ENCODE data around the gene RESP18. TPM values are rescaled to one million over a fixed set of nuclear protein-coding genes. Genes with fewer than 3 reads are reported as not detected.

Gene RESP18
- total and polyA plus RNA-seq, 3 experiments from 2014 or later, result not detected

DNA sequence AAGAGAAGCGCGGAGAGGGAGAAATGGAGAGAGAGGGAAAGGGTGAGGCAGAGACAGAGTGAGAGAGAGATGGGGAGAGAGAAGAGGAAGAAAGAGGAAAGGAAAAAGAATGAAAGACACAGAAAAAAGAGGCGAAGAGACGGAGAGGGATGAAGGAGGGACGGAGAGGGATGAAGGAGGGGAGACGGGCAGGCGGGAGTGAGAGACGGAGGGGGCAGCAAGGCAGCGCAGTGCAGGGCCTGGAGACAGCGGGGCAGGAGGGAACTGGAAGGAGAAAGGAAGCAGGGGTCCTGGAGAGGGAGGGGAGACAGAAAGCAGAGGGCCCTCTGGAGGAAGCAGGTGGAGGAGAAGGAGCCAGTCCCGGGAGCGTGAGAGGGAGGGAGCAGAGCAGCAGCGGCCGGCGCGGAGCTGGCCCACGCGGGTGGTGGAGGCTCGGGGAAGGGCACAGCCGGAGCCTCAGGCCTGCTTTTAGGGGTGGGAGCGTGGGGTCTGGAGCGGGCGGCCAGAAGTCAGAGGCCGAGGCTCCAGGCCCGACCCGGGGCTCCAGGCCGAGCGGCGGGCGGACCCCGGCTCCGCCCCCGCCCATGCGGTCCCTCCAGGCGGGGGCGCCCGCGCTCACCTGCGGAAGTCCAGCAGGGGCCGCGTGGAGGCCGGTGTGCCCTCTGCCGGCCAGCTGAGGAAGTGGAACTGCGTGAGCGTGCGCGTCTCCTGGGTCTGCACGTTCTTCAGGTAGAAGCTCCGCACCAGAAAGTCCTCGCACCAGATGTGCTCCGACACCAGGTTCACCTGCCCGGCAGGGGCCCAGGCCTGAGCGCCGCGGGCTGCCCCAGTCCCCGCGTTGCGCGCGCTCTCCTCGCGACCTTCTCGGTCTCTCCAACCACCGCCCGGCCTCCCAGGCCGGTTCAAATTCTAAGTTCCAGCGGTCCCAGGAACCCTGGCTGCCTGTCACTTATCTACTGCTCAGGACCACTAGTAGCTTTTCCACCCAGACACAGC lies 37.9 kb downstream of the RESP18 start:
- Histone ChIP-seq H3K27ac (ENCODE audit: low read depth, low read length) (peak overlapping the region; percentile 55), H3K36me3 (ENCODE audit: insufficient read depth, low read length) (no peaks in the 10 kb centered on the region), H3K4me1 (ENCODE audit: insufficient read depth, low read length) (peaks cover 22% of the 10 kb centered on the region), H3K27me3 (ENCODE audit: insufficient read depth, low read length, poor library complexity, severe bottlenecking) (peaks cover 4% of the 10 kb centered on the region), H3K9me3 (ENCODE audit: low read length) (no peaks in the 10 kb centered on the region), H3K4me3 (ENCODE audit: low read length) (peak overlapping the region; percentile 51)
- DNase-seq, result peak; percentile 83 to 92 (median 88)
- no peaks in the 10 kb centered on the region for H3K36me3 Mint-ChIP-seq
- H3K9me3 Mint-ChIP-seq, result no peaks in the 10 kb centered on the region
- peaks cover 5 to 6% of the 10 kb centered on the region in 2 donors for H3K27me3 Mint-ChIP-seq
- H3K4me1 Mint-ChIP-seq, result peaks cover 10 to 21% (median 16%) of the 10 kb centered on the region in 3 donors
- H3K27ac Mint-ChIP-seq, result peak overlapping the region in 7 of 8 donors; percentile 29 to 96 (median 86)
- ChIA-PET POLR2A (interaction anchor here (0.8 to 2.3 kb wide), 13 partner anchors 9 to 118 kb away, joined by 3 to 24 read pairs (median 5); partner anchors contain the start of genes ANKZF1, ATG9A, CNPPD1 and DNAJB2), CTCF (interaction anchor here (0.5 to 7.4 kb wide), 55 partner anchors 9 to 298 kb away, joined by 3 to 258 read pairs (median 5); partner anchors contain the start of genes ABCB6, ANKZF1, ATG9A and CNPPD1)
- H3K4me3 Mint-ChIP-seq, result peak overlapping the region; percentile 54 to 81 (median 75)

- ChIA-PET POLR2A (interaction anchor here (0.6 to 2.3 kb wide), 4 partner anchors 9 to 117 kb away, joined by 4 to 24 read pairs (median 8); partner anchors contain the start of genes CNPPD1 and DNAJB2), CTCF (interaction anchor here (0.9 to 7.4 kb wide), 15 partner anchors 14 to 236 kb away, joined by 3 to 258 read pairs (median 17); partner anchors contain the start of genes ABCB6, ANKZF1, ATG9A and CNPPD1)
- Mint-ChIP-seq H3K4me1 (peaks cover 10 to 19% (median 16%) of the 10 kb centered on the region in 3 donors), H3K36me3 (no peaks in the 10 kb centered on the region), H3K27ac (peak overlapping the region in 6 of 8 donors; percentile 67 to 93 (median 86)), H3K27me3 (peaks cover under 1 to 2% of the 10 kb centered on the region in 2 donors), H3K9me3 (no peaks in the 10 kb centered on the region), H3K4me3 (peak overlapping the region; percentile 27 to 79 (median 56))
- Histone ChIP-seq H3K4me1 (ENCODE audit: insufficient read depth, low read length) (peaks cover 18% of the 10 kb centered on the region), H3K27ac (ENCODE audit: low read depth, low read length) (no peak overlapping the region), H3K27me3 (ENCODE audit: insufficient read depth, low read length, poor library complexity, severe bottlenecking) (no peaks in the 10 kb centered on the region), H3K9me3 (ENCODE audit: low read length) (no peaks in the 10 kb centered on the region), H3K36me3 (ENCODE audit: insufficient read depth, low read length) (no peaks in the 10 kb centered on the region), H3K4me3 (ENCODE audit: low read length) (no peak overlapping the region)
- DNase-seq, result no peak
Observed at GRCh38 chr2:219293736-219294231, 38.8 kb downstream of the RESP18 start.

DNA sequence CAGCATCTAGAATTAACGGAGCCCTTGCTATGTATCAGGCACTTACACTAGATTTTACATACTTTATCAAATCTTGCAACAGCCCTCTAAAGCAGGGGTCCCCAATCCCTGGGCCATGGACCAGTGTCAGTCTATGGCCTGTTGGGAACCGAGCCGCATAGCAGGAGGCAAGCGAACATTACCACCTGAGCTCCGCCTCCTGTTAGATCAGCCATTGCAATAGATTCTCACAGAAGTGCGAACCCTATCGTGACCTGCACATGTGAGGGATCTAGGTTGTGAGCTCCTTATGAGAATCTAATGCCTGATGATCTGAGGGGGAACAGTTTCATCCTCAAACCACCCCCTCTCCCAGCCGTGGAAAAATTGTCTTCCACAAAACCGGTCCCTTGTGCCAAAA lies 39.9 kb downstream of the RESP18 start:
- Mint-ChIP-seq H3K9me3 (no peaks in the 10 kb centered on the region), H3K27ac (peak overlapping the region in 5 of 8 donors; percentile 33 to 87 (median 54)), H3K4me1 (peaks cover 10 to 16% (median 16%) of the 10 kb centered on the region in 3 donors), H3K4me3 (peak overlapping the region in 1 of 7 donors; percentile 24), H3K27me3 (no peaks in the 10 kb centered on the region), H3K36me3 (no peaks in the 10 kb centered on the region)
- H3K4me1 ChIP-seq (ENCODE audit: insufficient read depth, low read length), result peaks cover 17% of the 10 kb centered on the region
- no peak for DNase-seq
- no peak overlapping the region for H3K27ac ChIP-seq (ENCODE audit: low read depth, low read length)
- ChIA-PET CTCF (interaction anchor here (1.4 to 7.4 kb wide), 5 partner anchors 13 to 235 kb away, joined by 5 to 258 read pairs (median 68); partner anchors contain the start of genes ABCB6, CNPPD1, DNAJB2 and GLB1L), POLR2A (interaction anchor here (1.0 kb wide), 1 partner anchor 14 kb away, joined by 7 read pairs; no protein-coding TSS in a partner anchor)
- no peaks in the 10 kb centered on the region for H3K9me3 ChIP-seq (ENCODE audit: low read length)
- no peaks in the 10 kb centered on the region for H3K27me3 ChIP-seq (ENCODE audit: insufficient read depth, low read length, poor library complexity, severe bottlenecking)
- no peaks in the 10 kb centered on the region for H3K36me3 ChIP-seq (ENCODE audit: insufficient read depth, low read length)
- H3K4me3 ChIP-seq (ENCODE audit: low read length), result no peak overlapping the region

- Histone ChIP-seq H3K4me1 (ENCODE audit: insufficient read depth, low read length) (peaks cover 12% of the 10 kb centered on the region), H3K27ac (ENCODE audit: low read depth, low read length) (no peak overlapping the region), H3K9me3 (ENCODE audit: low read length) (no peaks in the 10 kb centered on the region), H3K4me3 (ENCODE audit: low read length) (no peak overlapping the region), H3K27me3 (ENCODE audit: insufficient read depth, low read length, poor library complexity, severe bottlenecking) (no peaks in the 10 kb centered on the region), H3K36me3 (ENCODE audit: insufficient read depth, low read length) (no peaks in the 10 kb centered on the region)
- Mint-ChIP-seq H3K4me3 (peak overlapping the region in 1 of 7 donors; percentile 24), H3K9me3 (no peaks in the 10 kb centered on the region), H3K4me1 (peaks cover 10 to 16% (median 16%) of the 10 kb centered on the region in 3 donors), H3K36me3 (no peaks in the 10 kb centered on the region), H3K27me3 (no peaks in the 10 kb centered on the region), H3K27ac (peak overlapping the region in 5 of 8 donors; percentile 8 to 78 (median 33))
- CTCF ChIA-PET, result interaction anchor here (0.8 to 7.4 kb wide), 4 partner anchors 12 to 119 kb away, joined by 3 to 258 read pairs (median 54); partner anchors contain the start of genes CNPPD1, DNAJB2, GLB1L and SLC23A3
- POLR2A ChIA-PET, result interaction anchor here (0.7 to 1.3 kb wide), 3 partner anchors 12 to 77 kb away, joined by 3 to 7 read pairs (median 4); no protein-coding TSS in a partner anchor
- DNase-seq, result no peak
Observed at GRCh38 chr2:219291910-219292490, 40.5 kb downstream of the RESP18 start.

GRCh38 chr2:219291394-219291793 lies 41.1 kb downstream of the RESP18 start:
- no peaks in the 10 kb centered on the region for H3K27me3 Mint-ChIP-seq
- Histone ChIP-seq H3K36me3 (ENCODE audit: insufficient read depth, low read length) (no peaks in the 10 kb centered on the region), H3K4me1 (ENCODE audit: insufficient read depth, low read length) (peaks cover 10% of the 10 kb centered on the region), H3K9me3 (ENCODE audit: low read length) (no peaks in the 10 kb centered on the region), H3K4me3 (ENCODE audit: low read length) (no peak overlapping the region), H3K27me3 (ENCODE audit: insufficient read depth, low read length, poor library complexity, severe bottlenecking) (no peaks in the 10 kb centered on the region), H3K27ac (ENCODE audit: low read depth, low read length) (no peak overlapping the region)
- H3K4me1 Mint-ChIP-seq, result peaks cover 10 to 18% (median 16%) of the 10 kb centered on the region in 3 donors
- POLR2A ChIA-PET, result interaction anchor here (0.6 to 1.3 kb wide), 3 partner anchors 11 to 77 kb away, joined by 3 to 4 read pairs (median 3); no protein-coding TSS in a partner anchor
- no peak for DNase-seq
- H3K9me3 Mint-ChIP-seq, result no peaks in the 10 kb centered on the region
- no peak overlapping the region for H3K4me3 Mint-ChIP-seq
- CTCF ChIA-PET, result interaction anchor here (0.8 to 7.4 kb wide), 5 partner anchors 12 to 119 kb away, joined by 3 to 258 read pairs (median 3); partner anchors contain the start of genes CNPPD1, DNAJB2, GLB1L and SLC23A3
- peaks cover 0 to 5% (median 0%) of the 10 kb centered on the region in 3 donors for H3K36me3 Mint-ChIP-seq
- H3K27ac Mint-ChIP-seq, result peak overlapping the region in 2 of 8 donors; percentile 47 to 58

- no peak overlapping the region for H3K4me3 Mint-ChIP-seq
- CTCF ChIA-PET, result interaction anchor here (0.8 to 7.4 kb wide), 4 partner anchors 11 to 64 kb away, joined by 3 to 258 read pairs (median 3); partner anchors contain the start of genes DNAJB2, GLB1L, STK16 and TUBA4A
Observed at GRCh38 chr2:219290381-219291171, 42.0 kb downstream of the RESP18 start.

More at GRCh38 chr2:219290381-219291171, 42.0 kb downstream of the RESP18 start:
- Histone ChIP-seq H3K36me3 (ENCODE audit: insufficient read depth, low read length) (no peaks in the 10 kb centered on the region), H3K27ac (ENCODE audit: low read depth, low read length) (no peak overlapping the region), H3K4me3 (ENCODE audit: low read length) (no peak overlapping the region), H3K9me3 (ENCODE audit: low read length) (no peaks in the 10 kb centered on the region), H3K27me3 (ENCODE audit: insufficient read depth, low read length, poor library complexity, severe bottlenecking) (no peaks in the 10 kb centered on the region), H3K4me1 (ENCODE audit: insufficient read depth, low read length) (peaks cover 10% of the 10 kb centered on the region)
- peak overlapping the region in 4 of 8 donors; percentile 47 to 86 (median 63) for H3K27ac Mint-ChIP-seq
- peaks cover 10 to 19% (median 12%) of the 10 kb centered on the region in 3 donors for H3K4me1 Mint-ChIP-seq
- POLR2A ChIA-PET, result interaction anchor here (0.6 to 1.3 kb wide), 2 partner anchors 10 to 50 kb away, joined by 3 to 4 read pairs; no protein-coding TSS in a partner anchor
- H3K27me3 Mint-ChIP-seq, result no peaks in the 10 kb centered on the region
- DNase-seq, result no peak
- no peaks in the 10 kb centered on the region for H3K9me3 Mint-ChIP-seq
- peaks cover 0 to 10% (median 0%) of the 10 kb centered on the region in 3 donors for H3K36me3 Mint-ChIP-seq
